HG02678 (cell line): ENCODE data around the gene GPR176.

ENCODE experiments used
- ATAC-seq: cut with Tn5 transposase; IDR thresholded peaks from one replicate; pipeline ENCODE4 v1.9.1; 2021; ENCODE audit warnings: mild to moderate bottlenecking, moderate library complexity; ENCODE audit not compliant: unreplicated experiment

GPR176 gene

GRCh38 chr15:39785841-39786240 lies 134.2 kb downstream of the GPR176 start:
- ATAC-seq, result no peak

GRCh38 chr15:39785139-39785538 lies 134.9 kb downstream of the GPR176 start:
- no peak for ATAC-seq

- no peak for ATAC-seq
Measured at GRCh38 chr15:39784638-39785037, 135.4 kb downstream of the GPR176 start.

DNA sequence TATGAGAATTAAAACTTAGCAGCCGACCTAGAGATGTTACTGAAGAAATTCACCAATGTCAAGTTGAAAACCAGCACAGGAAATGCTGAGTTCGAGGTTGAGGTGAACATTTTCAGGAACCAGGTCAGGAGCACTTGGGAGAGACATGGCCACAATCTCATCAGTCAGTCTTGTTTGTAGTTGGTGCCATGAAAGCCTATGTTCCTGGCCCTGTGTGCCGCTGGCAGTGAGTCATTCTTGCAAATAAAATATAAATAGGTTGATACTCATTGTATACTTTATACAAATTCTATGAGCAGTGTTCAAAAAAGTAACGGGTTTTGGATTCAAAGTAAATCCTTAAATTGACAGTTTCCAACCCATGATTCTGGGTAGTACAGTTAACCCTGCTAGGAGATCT lies 135.9 kb downstream of the GPR176 start:
- ATAC-seq, result no peak

DNA sequence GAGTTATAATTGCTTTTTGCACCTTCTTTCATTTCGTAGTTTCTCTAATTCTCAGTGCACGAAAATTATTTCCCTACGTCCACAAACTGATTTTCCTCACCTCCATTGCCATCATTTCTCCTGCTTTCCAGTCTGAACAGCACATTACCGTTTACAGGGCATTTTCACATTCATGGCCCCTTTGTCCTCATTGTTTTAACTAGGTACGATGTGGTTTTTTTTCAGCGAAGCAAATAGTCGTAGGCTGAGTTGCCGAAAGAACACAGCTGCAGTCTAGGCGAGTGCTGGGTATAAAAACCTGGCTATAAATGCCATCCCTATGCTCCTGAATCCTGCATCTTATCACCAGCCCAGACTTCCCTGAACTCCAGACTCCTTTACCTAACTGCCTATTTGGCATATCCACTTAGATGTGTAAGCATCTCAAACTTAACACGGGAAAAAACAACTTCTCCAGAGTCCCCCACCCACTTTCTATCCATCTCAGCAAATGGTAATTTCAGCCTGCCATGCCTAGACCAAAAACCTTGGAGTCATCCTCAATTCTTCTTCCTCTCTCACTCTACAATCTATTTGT lies 136.7 kb downstream of the GPR176 start:
- no peak for ATAC-seq

GRCh38 chr15:39782441-39783138 lies 137.5 kb downstream of the GPR176 start, which contains the start of gene FSIP1:
Gene FSIP1, minus strand, starts transcription at chr15:39782841. Its CDS starts 6,317 bp downstream, at chr15:39776524.
- peak; percentile 96 for ATAC-seq

GRCh38 chr15:39781967-39782302 lies 138.1 kb downstream of the GPR176 start:
- no peak for ATAC-seq

- no peak for ATAC-seq
Measured at GRCh38 chr15:39781147-39781966, 138.7 kb downstream of the GPR176 start.

- no peak for ATAC-seq
Measured at GRCh38 chr15:39778021-39778420, 142.0 kb downstream of the GPR176 start.

GRCh38 chr15:39777496-39777895 lies 142.6 kb downstream of the GPR176 start:
- ATAC-seq, result no peak

DNA sequence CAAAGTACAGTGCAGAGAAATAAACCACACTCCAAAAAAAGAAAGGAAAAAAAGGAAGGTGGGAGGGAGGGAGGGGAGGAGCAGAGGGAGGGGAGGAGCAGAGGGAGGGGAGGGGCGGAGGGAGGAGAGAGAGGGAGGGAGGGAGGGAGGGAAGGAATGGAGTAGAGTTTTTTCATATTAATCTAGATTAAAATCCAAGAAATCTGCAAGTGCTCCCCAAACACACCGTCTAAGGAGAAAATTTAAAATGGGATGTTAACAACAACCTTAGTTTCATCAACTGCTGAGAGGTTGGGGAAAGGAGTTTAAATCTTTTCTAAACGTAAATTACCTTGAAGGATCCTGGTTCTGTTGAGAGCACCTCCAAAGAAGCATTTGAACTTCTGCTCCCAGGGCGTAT lies 144.0 kb downstream of the GPR176 start:
- ATAC-seq, result no peak

- no peak for ATAC-seq
Measured at GRCh38 chr15:39774688-39775267, 145.3 kb downstream of the GPR176 start.

GRCh38 chr15:39770748-39771689 lies 149.0 kb downstream of the GPR176 start:
- no peak for ATAC-seq

DNA sequence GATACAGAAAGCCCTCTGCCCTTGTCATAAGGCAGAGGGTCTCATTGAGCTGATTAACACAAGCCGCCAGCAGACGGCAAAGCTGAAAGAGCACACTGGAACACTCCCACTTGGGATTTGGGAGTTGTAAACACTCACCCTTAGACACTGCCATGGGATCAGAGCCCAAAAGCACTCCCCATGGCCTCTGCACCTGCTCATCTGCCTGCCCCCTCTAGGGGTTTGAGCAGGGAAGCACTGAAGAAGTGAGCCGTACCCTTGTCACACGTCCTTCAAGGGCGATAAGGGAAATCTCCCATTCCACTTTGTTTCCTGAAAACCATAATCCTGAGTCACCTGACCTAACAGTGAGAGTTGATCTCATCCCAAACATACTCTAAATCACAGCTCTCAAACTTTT lies 152.1 kb downstream of the GPR176 start:
- no peak for ATAC-seq

- ATAC-seq, result no peak
Measured at GRCh38 chr15:39761006-39761405, 159.1 kb downstream of the GPR176 start.

DNA sequence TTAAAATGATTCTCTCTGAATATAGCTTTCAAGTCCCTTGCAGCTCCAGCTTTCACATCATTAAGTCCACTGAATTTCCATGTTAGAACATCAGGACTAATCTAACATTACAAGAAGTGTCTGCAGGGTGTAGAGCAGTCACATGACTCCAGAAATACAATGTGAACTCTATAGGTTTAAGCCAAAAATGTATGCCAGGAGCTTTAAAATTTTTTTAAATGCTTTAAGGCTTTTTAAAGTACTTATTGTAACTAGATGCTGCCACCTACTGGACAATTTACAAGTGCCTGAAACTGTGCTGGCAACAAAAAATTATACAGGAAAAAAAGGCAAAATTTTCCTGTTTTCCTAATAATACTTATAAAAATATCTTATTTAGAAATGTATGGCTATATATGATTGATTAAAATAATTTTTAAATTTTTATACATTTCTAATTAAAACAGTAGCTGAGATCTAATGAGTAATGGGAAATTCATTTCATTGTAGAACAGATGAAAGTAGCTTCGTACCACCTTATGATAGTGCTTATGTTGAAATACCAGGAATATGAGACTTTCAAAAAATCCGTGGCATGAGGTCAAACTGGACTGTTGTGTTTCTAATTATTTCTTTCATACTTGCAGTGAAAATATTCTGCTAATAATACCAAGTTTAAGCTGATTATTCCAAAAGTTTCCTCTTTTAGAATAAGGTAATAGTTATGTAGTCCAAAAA lies 163.1 kb downstream of the GPR176 start:
- ATAC-seq, result no peak

DNA sequence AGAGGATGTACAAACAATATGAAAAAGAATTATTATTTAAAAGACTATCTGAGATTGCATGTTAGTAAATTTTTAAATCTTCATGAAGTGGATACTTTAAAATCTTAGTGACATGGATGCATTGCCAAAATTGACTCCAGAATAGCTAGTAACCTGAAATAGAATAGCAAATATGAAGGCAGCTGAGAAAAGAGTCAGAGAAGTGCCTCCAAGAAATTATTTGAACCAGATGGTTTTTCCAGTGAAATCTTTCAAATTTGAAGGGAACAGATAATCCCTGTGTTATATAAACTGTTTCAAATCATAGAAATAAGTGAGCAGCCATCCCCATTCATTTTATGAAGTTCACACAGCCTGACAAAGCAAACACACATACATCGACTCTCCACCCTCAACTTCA lies 167.1 kb downstream of the GPR176 start:
- ATAC-seq, result no peak

GRCh38 chr15:39752246-39752645 lies 167.8 kb downstream of the GPR176 start:
- ATAC-seq, result no peak
